Transverse colon (tissue), 3 donors: ENCODE measurements around the gene SIDT2.

Experiments used
- EP300 ChIP-seq: sonication (generic); formaldehyde crosslinking; IDR thresholded peaks from one replicate; pipeline ENCODE4 v1.6.1; 2017; ENCODE audit warnings: antibody characterized with exemption, low read depth
- POLR2A ChIP-seq: fragments of 450-650 bp; IDR thresholded peaks from one replicate; pipeline ENCODE4 v1.6.1; 2016; ENCODE audit warnings: antibody characterized with exemption, mild to moderate bottlenecking, moderate library complexity
- TF ChIP-seq, protein P1 (sequence below), 5 experiments: fragments of 200-600 bp in 3 of 5; fragments of 450-650 bp in 2 of 5; sonication (generic) in 3 of 5; IDR thresholded peaks; 1 replicate in 2 of 5; 2 replicates in 3 of 5; pipeline ENCODE4 v1.5.1; 2016 to 2017; ENCODE audit warnings: antibody characterized with exemption in 5 of 5, inconsistent platforms in 3 of 5, mild to moderate bottlenecking in 2 of 5, moderate library complexity in 1 of 5

GRCh38 chr11:117180020-117180419, 1.5 kb downstream of the SIDT2 start:
- no peak for TF ChIP-seq POLR2A
- TF ChIP-seq, protein P1, sequence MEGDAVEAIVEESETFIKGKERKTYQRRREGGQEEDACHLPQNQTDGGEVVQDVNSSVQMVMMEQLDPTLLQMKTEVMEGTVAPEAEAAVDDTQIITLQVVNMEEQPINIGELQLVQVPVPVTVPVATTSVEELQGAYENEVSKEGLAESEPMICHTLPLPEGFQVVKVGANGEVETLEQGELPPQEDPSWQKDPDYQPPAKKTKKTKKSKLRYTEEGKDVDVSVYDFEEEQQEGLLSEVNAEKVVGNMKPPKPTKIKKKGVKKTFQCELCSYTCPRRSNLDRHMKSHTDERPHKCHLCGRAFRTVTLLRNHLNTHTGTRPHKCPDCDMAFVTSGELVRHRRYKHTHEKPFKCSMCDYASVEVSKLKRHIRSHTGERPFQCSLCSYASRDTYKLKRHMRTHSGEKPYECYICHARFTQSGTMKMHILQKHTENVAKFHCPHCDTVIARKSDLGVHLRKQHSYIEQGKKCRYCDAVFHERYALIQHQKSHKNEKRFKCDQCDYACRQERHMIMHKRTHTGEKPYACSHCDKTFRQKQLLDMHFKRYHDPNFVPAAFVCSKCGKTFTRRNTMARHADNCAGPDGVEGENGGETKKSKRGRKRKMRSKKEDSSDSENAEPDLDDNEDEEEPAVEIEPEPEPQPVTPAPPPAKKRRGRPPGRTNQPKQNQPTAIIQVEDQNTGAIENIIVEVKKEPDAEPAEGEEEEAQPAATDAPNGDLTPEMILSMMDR (IDR thresholded peaks at IDR 0.05) = no peak
- no peak for TF ChIP-seq EP300
